DOHH2 (cell line): ENCODE results near the gene PPP1R1B.
A peak's percentile ranks its signal among the peaks of the same experiment; 100 is the strongest.

ENCODE experiments used
- EZH2phosphoT487 ChIP-seq: fragments of 200-600 bp; sonication (generic); IDR thresholded peaks from 2 replicates; pipeline ENCODE4 v1.6.1; 2017; ENCODE audit warnings: borderline replicate concordance, mild to moderate bottlenecking, antibody characterized with exemption, low read length, moderate library complexity, mixed read lengths
- TF ChIP-seq, protein P1 (sequence below): fragments of 200-600 bp; sonication (generic); IDR thresholded peaks from one replicate; pipeline ENCODE4 v1.5.1; 2014; ENCODE audit warnings: antibody characterized with exemption, mild to moderate bottlenecking, low read depth, low read length; ENCODE audit not compliant: poor library complexity, severe bottlenecking

DNA sequence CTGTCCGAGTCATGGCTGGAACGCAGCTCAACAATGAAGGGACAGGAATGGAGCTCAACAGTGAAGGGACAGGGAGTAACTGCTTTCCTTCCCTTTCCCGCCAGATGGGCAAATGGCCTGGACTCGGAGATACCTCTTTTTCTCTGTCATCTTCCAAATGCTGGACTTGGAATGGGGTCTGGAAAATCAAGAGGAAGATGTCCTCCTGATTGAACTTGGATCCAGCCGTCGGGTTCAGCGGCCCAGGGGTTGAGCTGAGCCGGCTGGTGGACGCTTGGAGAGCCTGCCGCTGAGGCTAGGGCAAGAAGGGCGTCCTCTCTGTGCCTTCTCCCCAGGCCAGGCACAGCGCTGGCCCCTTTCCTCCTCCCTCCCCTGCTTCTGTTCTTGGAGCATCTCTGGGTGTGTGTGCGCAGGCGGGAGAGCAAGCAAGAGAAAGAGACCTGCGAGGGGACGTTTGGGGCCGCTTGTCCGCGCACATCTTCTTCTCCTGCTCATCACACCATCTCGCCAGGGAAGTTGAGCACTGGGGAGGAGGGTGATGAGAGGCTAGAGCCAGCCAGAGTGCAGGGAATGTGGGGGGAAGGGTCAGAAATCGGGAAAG lies 25.7 kb upstream of the PPP1R1B start:
- TF ChIP-seq, protein P1, sequence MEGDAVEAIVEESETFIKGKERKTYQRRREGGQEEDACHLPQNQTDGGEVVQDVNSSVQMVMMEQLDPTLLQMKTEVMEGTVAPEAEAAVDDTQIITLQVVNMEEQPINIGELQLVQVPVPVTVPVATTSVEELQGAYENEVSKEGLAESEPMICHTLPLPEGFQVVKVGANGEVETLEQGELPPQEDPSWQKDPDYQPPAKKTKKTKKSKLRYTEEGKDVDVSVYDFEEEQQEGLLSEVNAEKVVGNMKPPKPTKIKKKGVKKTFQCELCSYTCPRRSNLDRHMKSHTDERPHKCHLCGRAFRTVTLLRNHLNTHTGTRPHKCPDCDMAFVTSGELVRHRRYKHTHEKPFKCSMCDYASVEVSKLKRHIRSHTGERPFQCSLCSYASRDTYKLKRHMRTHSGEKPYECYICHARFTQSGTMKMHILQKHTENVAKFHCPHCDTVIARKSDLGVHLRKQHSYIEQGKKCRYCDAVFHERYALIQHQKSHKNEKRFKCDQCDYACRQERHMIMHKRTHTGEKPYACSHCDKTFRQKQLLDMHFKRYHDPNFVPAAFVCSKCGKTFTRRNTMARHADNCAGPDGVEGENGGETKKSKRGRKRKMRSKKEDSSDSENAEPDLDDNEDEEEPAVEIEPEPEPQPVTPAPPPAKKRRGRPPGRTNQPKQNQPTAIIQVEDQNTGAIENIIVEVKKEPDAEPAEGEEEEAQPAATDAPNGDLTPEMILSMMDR, result no peak
- TF ChIP-seq EZH2phosphoT487, result peak; percentile 84
